Esophagus squamous epithelium (tissue), 4 donors: ENCODE measurements around the gene MBP.

Experiments
- CTCF ChIP-seq, 6 experiments: fragments of 450-650 bp in 4 of 6; fragments of 200-600 bp in 2 of 6; sonication (generic) in 2 of 6; IDR thresholded peaks; one replicate each; pipeline ENCODE4 v1.5.1; 2016 to 2019; ENCODE audit warnings: antibody characterized with exemption in 6 of 6, mild to moderate bottlenecking in 4 of 6, moderate library complexity in 4 of 6
- POLR2A ChIP-seq, 4 donors: fragments of 450-650 bp; IDR thresholded peaks; one replicate each; pipeline ENCODE4 v1.6.1; 2017; ENCODE audit warnings: antibody characterized with exemption in 4 of 4, mild to moderate bottlenecking in 4 of 4, moderate library complexity in 3 of 4

GRCh38 chr18:76978616-76979015, 154.0 kb downstream of the MBP start:
- TF ChIP-seq POLR2A (IDR thresholded peaks at IDR 0.05) (no peak), CTCF (IDR thresholded peaks at IDR 0.05) (no peak)
